K562 (cell line): ENCODE data around the gene SLC22A7. TPM values are rescaled to one million over a fixed set of nuclear protein-coding genes. Genes with fewer than 3 reads are reported as not detected.

Experiments used
- GTF2F1 ChIP-seq: IDR thresholded peaks from 2 replicates; pipeline ENCODE4 v1.6.1; 2011; ENCODE audit warnings: low read depth, low read length, improper control_type of control experiment
- HNRNPK ChIP-seq: fragments of 200-400 bp; formaldehyde crosslinking; IDR thresholded peaks from one replicate; pipeline ENCODE4 v1.6.1; 2018; ENCODE audit warnings: mild to moderate bottlenecking, low read depth, low read length; ENCODE audit not compliant: poor library complexity, severe bottlenecking
- NRF1 ChIP-seq, 2 experiments: fragments of 450-650 bp; IDR thresholded peaks in 1 of 2; conservative IDR thresholded peaks in 1 of 2; 2 replicates each; pipeline ENCODE4 v1.6.1; 2014; ENCODE audit warnings: mild to moderate bottlenecking in 2 of 2
- SMAD4 ChIP-seq: fragments of 250-450 bp; sonication (Bioruptor Pico); conservative IDR thresholded peaks from 2 replicates; pipeline ENCODE4 v1.8.0; 2021; ENCODE audit warnings: inconsistent platforms, mild to moderate bottlenecking, moderate library complexity
- ZNF3 ChIP-seq: fragments of 250-450 bp; sonication (Bioruptor Pico); IDR thresholded peaks from 2 replicates; pipeline ENCODE4 v1.5.0; 2021; ENCODE audit warnings: mild to moderate bottlenecking, moderate library complexity
- ZNF431 ChIP-seq: sonication (generic); formaldehyde crosslinking; IDR thresholded peaks from 2 replicates; pipeline ENCODE4 v1.8.0; 2022; ENCODE audit warnings: mild to moderate bottlenecking, missing genetic modification reagents
- ZNF785 ChIP-seq: fragments of 250-450 bp; sonication (Bioruptor Pico); IDR thresholded peaks from 2 replicates; pipeline ENCODE4 v1.4.0; 2020; ENCODE audit warnings: mild to moderate bottlenecking
- ZNF79 ChIP-seq: fragments of 250-450 bp; sonication (Bioruptor Pico); IDR thresholded peaks from 2 replicates; pipeline ENCODE4 v1.4.0; 2020; ENCODE audit warnings: low read depth, mild to moderate bottlenecking, moderate library complexity
- polyA plus RNA-seq, 8 experiments: library from polyadenylated mRNA; depleted of rRNA in 4 of 8; stranded (reverse) in 5 of 8; unstranded in 3 of 8; fragments of >200 nt; fragmentation: Nextera tagmentation in 2 of 8; fragmentation: Illumina TruSeq in 1 of 8; extraction: Ambion mirVana in 2 of 8; extraction: Trizol in 1 of 8; gene quantifications; 2 replicates each; pipeline versions ENCODE4 v1.2.1 to v1.2.3, GENCODE V29; 2011 to 2014; ENCODE audit warnings: inconsistent platforms in 1 of 8, missing spikeins in 1 of 8
- total RNA-seq, 7 experiments: library from RNA; depleted of rRNA in 6 of 7; stranded (reverse); fragments of >200 nt in 6 of 7; fragmentation: Illumina TruSeq in 2 of 7; extraction: Trizol in 2 of 7; gene quantifications; 2 replicates each; pipeline versions ENCODE4 v1.2.1 to v1.2.3, GENCODE V29; 2011 to 2021; ENCODE audit warnings: low replicate concordance in 1 of 7
- TF ChIP-seq, protein P1 (sequence below): fragments of 200-800 bp; sonication (Bioruptor generic); IDR thresholded peaks from 2 replicates; pipeline ENCODE4 v1.6.1; 2017; ENCODE audit warnings: missing genetic modification characterization, missing compliant biosample characterization
- TF ChIP-seq, protein P2 (sequence below): sonication (generic); formaldehyde crosslinking; IDR thresholded peaks from 2 replicates; pipeline ENCODE4 v1.8.1; 2023; ENCODE audit warnings: mild to moderate bottlenecking, missing genetic modification reagents, moderate library complexity
- TF ChIP-seq, protein P3 (sequence below): fragments of 450-650 bp; IDR thresholded peaks from 2 replicates; pipeline ENCODE4 v1.6.1; 2017; ENCODE audit warnings: antibody characterized with exemption
- TF ChIP-seq, protein P4 (sequence below): fragments of 450-650 bp; conservative IDR thresholded peaks from 2 replicates; pipeline ENCODE4 v1.6.1; 2016; ENCODE audit warnings: missing genetic modification characterization, low read depth, mild to moderate bottlenecking, control low read depth, missing compliant biosample characterization
- TF ChIP-seq, protein P5 (sequence below), 3 experiments: IDR thresholded peaks in 2 of 3; conservative IDR thresholded peaks in 1 of 3; 2 replicates each; pipeline ENCODE4 v1.5.1; 2011 to 2012; ENCODE audit warnings: low read length in 3 of 3, mild to moderate bottlenecking in 3 of 3, control low read depth in 2 of 3, improper control_type of control experiment in 1 of 3, inconsistent platforms in 1 of 3, low read depth in 1 of 3, mixed read lengths in 1 of 3, moderate library complexity in 1 of 3; ENCODE audit not compliant: insufficient read depth in 2 of 3
- TF ChIP-seq, protein P6 (sequence below), 3 experiments: fragments of 200-800 bp in 1 of 3; sonication (Bioruptor generic) in 1 of 3; sonication (generic) in 1 of 3; formaldehyde crosslinking in 1 of 3; IDR thresholded peaks; 2 replicates each; pipeline versions ENCODE4 v1.6.1 to v1.8.0; 2016 to 2022; ENCODE audit warnings: mild to moderate bottlenecking in 2 of 3, missing compliant biosample characterization in 2 of 3, missing genetic modification characterization in 2 of 3, missing genetic modification reagents in 1 of 3

The SLC22A7 gene
- total and polyA plus RNA-seq, 9 of the 15 experiments (the other 6 are each of a cell fraction or from before 2014, with no cell fraction given), result not detected

DNA sequence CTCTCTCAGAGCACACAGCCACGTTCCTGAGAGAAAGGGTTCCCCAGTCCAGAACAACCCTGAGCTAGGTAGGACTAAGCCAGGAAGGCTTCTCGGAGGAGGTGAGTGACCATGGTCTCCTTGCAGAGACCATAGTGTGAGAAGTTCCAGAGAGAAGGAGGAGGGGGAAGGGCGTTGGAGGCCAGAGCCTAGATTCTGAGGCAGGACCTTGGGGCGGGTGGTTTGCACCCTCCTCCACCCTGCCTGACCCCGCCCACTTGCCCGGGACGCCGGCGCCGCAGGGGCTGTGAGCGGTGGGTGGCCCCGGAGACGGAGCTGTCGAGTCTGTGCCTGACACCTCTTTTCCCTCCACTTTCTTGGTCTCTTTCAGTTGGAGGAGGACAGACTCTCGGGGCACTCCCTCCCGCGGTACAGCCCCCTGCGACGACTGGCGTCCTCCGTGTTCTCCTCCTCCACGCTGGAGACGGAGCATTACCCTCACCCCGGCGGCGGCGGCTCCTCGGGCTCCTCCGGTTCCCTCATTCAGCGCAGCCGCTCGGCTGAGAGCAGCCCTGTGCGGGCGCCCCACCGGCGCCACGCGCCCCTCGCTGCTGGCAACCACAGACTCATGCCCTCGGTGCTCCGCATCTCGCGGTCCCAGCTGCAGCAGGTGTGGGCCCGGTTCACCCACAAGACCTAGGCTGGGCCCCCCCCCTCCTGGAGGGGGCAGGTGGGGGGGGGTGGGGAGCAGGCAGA is 28.6 kb upstream of the SLC22A7 start (continued):
- TF ChIP-seq, protein P1, sequence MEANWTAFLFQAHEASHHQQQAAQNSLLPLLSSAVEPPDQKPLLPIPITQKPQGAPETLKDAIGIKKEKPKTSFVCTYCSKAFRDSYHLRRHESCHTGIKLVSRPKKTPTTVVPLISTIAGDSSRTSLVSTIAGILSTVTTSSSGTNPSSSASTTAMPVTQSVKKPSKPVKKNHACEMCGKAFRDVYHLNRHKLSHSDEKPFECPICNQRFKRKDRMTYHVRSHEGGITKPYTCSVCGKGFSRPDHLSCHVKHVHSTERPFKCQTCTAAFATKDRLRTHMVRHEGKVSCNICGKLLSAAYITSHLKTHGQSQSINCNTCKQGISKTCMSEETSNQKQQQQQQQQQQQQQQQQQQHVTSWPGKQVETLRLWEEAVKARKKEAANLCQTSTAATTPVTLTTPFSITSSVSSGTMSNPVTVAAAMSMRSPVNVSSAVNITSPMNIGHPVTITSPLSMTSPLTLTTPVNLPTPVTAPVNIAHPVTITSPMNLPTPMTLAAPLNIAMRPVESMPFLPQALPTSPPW (CRISPR knock-in tag), result 0 out of 2 replicates have a peak, but pooled peaks have one; percentile 26
- no peak for TF ChIP-seq HNRNPK
- TF ChIP-seq, protein P2, sequence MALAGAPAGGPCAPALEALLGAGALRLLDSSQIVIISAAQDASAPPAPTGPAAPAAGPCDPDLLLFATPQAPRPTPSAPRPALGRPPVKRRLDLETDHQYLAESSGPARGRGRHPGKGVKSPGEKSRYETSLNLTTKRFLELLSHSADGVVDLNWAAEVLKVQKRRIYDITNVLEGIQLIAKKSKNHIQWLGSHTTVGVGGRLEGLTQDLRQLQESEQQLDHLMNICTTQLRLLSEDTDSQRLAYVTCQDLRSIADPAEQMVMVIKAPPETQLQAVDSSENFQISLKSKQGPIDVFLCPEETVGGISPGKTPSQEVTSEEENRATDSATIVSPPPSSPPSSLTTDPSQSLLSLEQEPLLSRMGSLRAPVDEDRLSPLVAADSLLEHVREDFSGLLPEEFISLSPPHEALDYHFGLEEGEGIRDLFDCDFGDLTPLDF (CRISPR knock-in tag), result no peak
- TF ChIP-seq, protein P3, sequence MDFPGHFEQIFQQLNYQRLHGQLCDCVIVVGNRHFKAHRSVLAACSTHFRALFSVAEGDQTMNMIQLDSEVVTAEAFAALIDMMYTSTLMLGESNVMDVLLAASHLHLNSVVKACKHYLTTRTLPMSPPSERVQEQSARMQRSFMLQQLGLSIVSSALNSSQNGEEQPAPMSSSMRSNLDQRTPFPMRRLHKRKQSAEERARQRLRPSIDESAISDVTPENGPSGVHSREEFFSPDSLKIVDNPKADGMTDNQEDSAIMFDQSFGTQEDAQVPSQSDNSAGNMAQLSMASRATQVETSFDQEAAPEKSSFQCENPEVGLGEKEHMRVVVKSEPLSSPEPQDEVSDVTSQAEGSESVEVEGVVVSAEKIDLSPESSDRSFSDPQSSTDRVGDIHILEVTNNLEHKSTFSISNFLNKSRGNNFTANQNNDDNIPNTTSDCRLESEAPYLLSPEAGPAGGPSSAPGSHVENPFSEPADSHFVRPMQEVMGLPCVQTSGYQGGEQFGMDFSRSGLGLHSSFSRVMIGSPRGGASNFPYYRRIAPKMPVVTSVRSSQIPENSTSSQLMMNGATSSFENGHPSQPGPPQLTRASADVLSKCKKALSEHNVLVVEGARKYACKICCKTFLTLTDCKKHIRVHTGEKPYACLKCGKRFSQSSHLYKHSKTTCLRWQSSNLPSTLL, result no peak
- no peak for TF ChIP-seq GTF2F1
- peak; percentile 85; the same call in 1 of the 2 replicates for TF ChIP-seq ZNF3 (CRISPR knock-in tag)
- no peak for TF ChIP-seq SMAD4 (CRISPR knock-in tag)
- TF ChIP-seq, protein P4, sequence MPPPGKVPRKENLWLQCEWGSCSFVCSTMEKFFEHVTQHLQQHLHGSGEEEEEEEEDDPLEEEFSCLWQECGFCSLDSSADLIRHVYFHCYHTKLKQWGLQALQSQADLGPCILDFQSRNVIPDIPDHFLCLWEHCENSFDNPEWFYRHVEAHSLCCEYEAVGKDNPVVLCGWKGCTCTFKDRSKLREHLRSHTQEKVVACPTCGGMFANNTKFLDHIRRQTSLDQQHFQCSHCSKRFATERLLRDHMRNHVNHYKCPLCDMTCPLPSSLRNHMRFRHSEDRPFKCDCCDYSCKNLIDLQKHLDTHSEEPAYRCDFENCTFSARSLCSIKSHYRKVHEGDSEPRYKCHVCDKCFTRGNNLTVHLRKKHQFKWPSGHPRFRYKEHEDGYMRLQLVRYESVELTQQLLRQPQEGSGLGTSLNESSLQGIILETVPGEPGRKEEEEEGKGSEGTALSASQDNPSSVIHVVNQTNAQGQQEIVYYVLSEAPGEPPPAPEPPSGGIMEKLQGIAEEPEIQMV (tag), result no peak
- TF ChIP-seq, protein P5, sequence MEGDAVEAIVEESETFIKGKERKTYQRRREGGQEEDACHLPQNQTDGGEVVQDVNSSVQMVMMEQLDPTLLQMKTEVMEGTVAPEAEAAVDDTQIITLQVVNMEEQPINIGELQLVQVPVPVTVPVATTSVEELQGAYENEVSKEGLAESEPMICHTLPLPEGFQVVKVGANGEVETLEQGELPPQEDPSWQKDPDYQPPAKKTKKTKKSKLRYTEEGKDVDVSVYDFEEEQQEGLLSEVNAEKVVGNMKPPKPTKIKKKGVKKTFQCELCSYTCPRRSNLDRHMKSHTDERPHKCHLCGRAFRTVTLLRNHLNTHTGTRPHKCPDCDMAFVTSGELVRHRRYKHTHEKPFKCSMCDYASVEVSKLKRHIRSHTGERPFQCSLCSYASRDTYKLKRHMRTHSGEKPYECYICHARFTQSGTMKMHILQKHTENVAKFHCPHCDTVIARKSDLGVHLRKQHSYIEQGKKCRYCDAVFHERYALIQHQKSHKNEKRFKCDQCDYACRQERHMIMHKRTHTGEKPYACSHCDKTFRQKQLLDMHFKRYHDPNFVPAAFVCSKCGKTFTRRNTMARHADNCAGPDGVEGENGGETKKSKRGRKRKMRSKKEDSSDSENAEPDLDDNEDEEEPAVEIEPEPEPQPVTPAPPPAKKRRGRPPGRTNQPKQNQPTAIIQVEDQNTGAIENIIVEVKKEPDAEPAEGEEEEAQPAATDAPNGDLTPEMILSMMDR (IDR thresholded peaks at IDR 0.05 in 2 of 3, conservative IDR thresholded peaks at IDR 0.05 in 1 of 3; ENCODE audit: insufficient read depth in 2 of 3, low read depth in 1 of 3, low read length in 3 of 3), result no peak
- TF ChIP-seq ZNF431 (CRISPR knock-in tag), result no peak
- no peak for TF ChIP-seq ZNF79 (CRISPR knock-in tag)
- TF ChIP-seq NRF1 (conservative IDR thresholded peaks at IDR 0.05 in 1 of 2, IDR thresholded peaks at IDR 0.05 in 1 of 2), result peak; percentile 47 to 63; a peak in 3 of 4 replicates
- TF ChIP-seq, protein P6, sequence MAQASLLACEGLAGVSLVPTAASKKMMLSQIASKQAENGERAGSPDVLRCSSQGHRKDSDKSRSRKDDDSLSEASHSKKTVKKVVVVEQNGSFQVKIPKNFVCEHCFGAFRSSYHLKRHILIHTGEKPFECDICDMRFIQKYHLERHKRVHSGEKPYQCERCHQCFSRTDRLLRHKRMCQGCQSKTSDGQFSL (CRISPR knock-in tag; IDR thresholded peaks at IDR 0.05), result 0 out of 2 replicates have a peak, but pooled peaks have one; percentile 55
- TF ChIP-seq, protein P6 (tag; IDR thresholded peaks at IDR 0.05), result 0 out of 4 replicates have a peak, but pooled peaks of 1 of the 2 experiments have one; percentile 37
- TF ChIP-seq ZNF785 (CRISPR knock-in tag), result no peak
